Keratinocyte (primary cell): ENCODE data around the gene EZH1. TPM values are rescaled to one million over a fixed set of nuclear protein-coding genes. Genes with fewer than 3 reads are reported as not detected.

ENCODE experiments used
- DNase-seq: peaks from one replicate; pipeline ENCODE4 v3.0.0-alpha.2; 2011; ENCODE audit warnings: low read depth, missing footprints, low spot score
- FAIRE-seq: peaks from 2 replicates; lab custom pipeline; 2011; peaks lifted over from hg19 to GRCh38; lab: Jason Lieb, UNC
- H2AFZ ChIP-seq: 2 replicates; pipeline ENCODE4 v1.6.0; 2012; ENCODE audit warnings: low read length, control low read depth, inconsistent platforms; ENCODE audit not compliant: control insufficient read depth
- H3K27ac ChIP-seq: 2 replicates; pipeline ENCODE4 v1.5.1; 2011; ENCODE audit warnings: low read length; ENCODE audit not compliant: control insufficient read depth, insufficient read depth
- H3K27me3 ChIP-seq: 3 replicates; pipeline ENCODE4 v1.6.0; 2011; ENCODE audit warnings: low read length; ENCODE audit not compliant: control insufficient read depth, insufficient read depth; ENCODE audit errors: extremely low read depth
- H3K36me3 ChIP-seq, 2 experiments: 2 replicates in 1 of 2; 3 replicates in 1 of 2; pipeline ENCODE4 v1.5.1; 2011; ENCODE audit warnings: low read length in 2 of 2, mild to moderate bottlenecking in 1 of 2; ENCODE audit not compliant: control insufficient read depth in 2 of 2, insufficient read depth in 2 of 2; ENCODE audit errors: extremely low read depth in 1 of 2
- H3K4me1 ChIP-seq: 3 replicates; pipeline ENCODE4 v1.5.1; 2011; ENCODE audit warnings: low read length; ENCODE audit not compliant: control insufficient read depth, insufficient read depth; ENCODE audit errors: extremely low read depth
- H3K4me2 ChIP-seq: 3 replicates; pipeline ENCODE4 v1.6.0; 2011; ENCODE audit warnings: low read depth, low read length; ENCODE audit not compliant: control insufficient read depth, insufficient read depth; ENCODE audit errors: extremely low read depth
- H3K4me3 ChIP-seq, 3 experiments: fragments of 200-600 bp in 1 of 3; sonication (generic) in 1 of 3; 2 replicates in 2 of 3; 3 replicates in 1 of 3; pipeline ENCODE4 v1.5.1; 2011 to 2016; ENCODE audit warnings: low read length in 3 of 3, mild to moderate bottlenecking in 3 of 3, control low read depth in 2 of 3, inconsistent platforms in 1 of 3, low read depth in 1 of 3, mixed read lengths in 1 of 3, mixed run types in 1 of 3, moderate library complexity in 1 of 3; ENCODE audit not compliant: control insufficient read depth in 2 of 3, insufficient read depth in 2 of 3; ENCODE audit errors: extremely low read depth in 1 of 3
- H3K79me2 ChIP-seq: 2 replicates; pipeline ENCODE4 v1.6.0; 2012; ENCODE audit warnings: low read length; ENCODE audit not compliant: control insufficient read depth, insufficient read depth
- H3K9ac ChIP-seq: 3 replicates; pipeline ENCODE4 v1.6.0; 2011; ENCODE audit warnings: low read length; ENCODE audit not compliant: control insufficient read depth, insufficient read depth; ENCODE audit errors: extremely low read depth
- H3K9me1 ChIP-seq: 3 replicates; pipeline ENCODE4 v1.6.0; 2011; ENCODE audit warnings: low read length; ENCODE audit not compliant: control insufficient read depth, insufficient read depth; ENCODE audit errors: extremely low read depth
- H3K9me3 ChIP-seq: 2 replicates; pipeline ENCODE4 v1.5.1; 2012; ENCODE audit warnings: low read depth, low read length; ENCODE audit not compliant: control insufficient read depth
- H4K20me1 ChIP-seq: 3 replicates; pipeline ENCODE4 v1.6.0; 2011; ENCODE audit warnings: low read length; ENCODE audit not compliant: control insufficient read depth, insufficient read depth; ENCODE audit errors: extremely low read depth
- CTCF ChIP-seq, 3 experiments: IDR thresholded peaks in 1 of 3; conservative IDR thresholded peaks in 1 of 3; optimal IDR thresholded peaks in 1 of 3; 2 replicates in 2 of 3; 3 replicates in 1 of 3; pipeline versions ENCODE3 to v1.5.1; 2011; ENCODE audit warnings: low read length in 3 of 3, mild to moderate bottlenecking in 3 of 3, moderate library complexity in 2 of 3, control low read depth in 1 of 3, inconsistent platforms in 1 of 3; ENCODE audit not compliant: insufficient read depth in 2 of 3; ENCODE audit errors: extremely low read depth in 1 of 3
- EZH2 ChIP-seq: IDR thresholded peaks from one replicate; pipeline ENCODE4 v1.6.1; 2012; ENCODE audit warnings: inconsistent platforms, mild to moderate bottlenecking, low read length, moderate library complexity
- dilution Hi-C: fragments of 300-500 bp; cut with MboI; formaldehyde crosslinking; loops from one replicate; pipeline ENCODE4 v1.7.0; 2020; ENCODE audit warnings: low sequenced_read_pairs; ENCODE audit not compliant: extremely low pct_ligation_motif_present
- polyA plus RNA-seq, 5 experiments: library from polyadenylated mRNA; depleted of rRNA in 3 of 5; stranded (reverse) in 3 of 5; stranded (forward) in 1 of 5; unstranded in 1 of 5; fragments of >200 nt; gene quantifications; 1 replicate in 1 of 5; 2 replicates in 3 of 5; 3 replicates in 1 of 5; pipeline versions ENCODE4 v1.2.1 to v1.2.3, GENCODE V29; 2011 to 2012; ENCODE audit warnings: missing spikeins in 2 of 5, low read depth in 1 of 5, low replicate concordance in 1 of 5

EZH1 gene
- polyA plus RNA-seq, 1 donor (not counting 4 experiments of a cell fraction or from before 2014, with no cell fraction given) = 18.3 TPM

DNA sequence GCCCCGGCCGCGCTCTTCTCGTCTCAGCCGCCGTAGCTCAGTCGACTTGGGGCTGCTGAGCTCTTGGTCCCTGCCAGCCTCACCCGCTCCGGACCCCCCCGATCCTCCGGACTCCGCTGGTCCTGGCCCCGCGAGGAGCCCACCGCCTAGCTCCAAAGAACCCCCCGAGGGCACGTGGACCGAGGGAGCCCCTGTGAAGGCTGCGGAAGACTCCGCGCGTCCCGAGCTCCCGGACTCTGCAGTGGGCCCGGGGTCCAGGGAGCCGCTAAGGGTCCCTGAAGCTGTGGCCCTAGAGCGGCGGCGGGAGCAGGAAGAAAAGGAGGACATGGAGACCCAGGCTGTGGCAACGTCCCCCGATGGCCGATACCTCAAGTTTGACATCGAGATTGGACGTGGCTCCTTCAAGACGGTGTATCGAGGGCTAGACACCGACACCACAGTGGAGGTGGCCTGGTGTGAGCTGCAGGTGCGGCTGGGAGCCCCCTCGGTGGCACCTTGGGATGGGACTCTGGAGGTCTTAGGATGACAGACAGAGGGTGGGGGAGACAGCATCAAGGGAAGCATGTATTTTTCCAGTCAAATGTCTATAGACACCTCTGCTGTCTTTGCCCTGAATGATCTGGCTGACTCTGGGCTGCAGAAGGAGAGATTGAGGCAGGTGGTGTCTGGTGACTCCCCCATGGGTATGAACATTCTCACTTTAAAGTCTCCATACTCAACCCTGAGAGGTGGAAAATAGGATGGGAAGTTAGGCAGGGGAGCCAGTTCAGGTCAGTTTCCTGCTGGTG is 36.2 kb upstream of the EZH1 start:
- dilution Hi-C loops = no loop called here
- Histone ChIP-seq H3K9me1 (no peaks in the 10 kb centered on the region), H3K9ac (no peak overlapping the region), H3K27ac (no peak overlapping the region), H3K27me3 (peaks cover 30% of the 10 kb centered on the region), H3K4me2 (peak overlapping the region; percentile 38), H3K9me3 (no peaks in the 10 kb centered on the region), H3K36me3 (peaks cover 17% of the 10 kb centered on the region in 2 experiments), H2AFZ (no peak overlapping the region), H3K79me2 (no peaks in the 10 kb centered on the region), H4K20me1 (no peaks in the 10 kb centered on the region), H3K4me1 (peaks cover 19% of the 10 kb centered on the region), H3K4me3 (peak overlapping the region in 1 of 3 experiments; percentile 8)
- no peak for DNase-seq
- TF ChIP-seq CTCF (optimal IDR thresholded peaks at IDR 0.05 in 1 of 3, IDR thresholded peaks at IDR 0.05 in 1 of 3, conservative IDR thresholded peaks at IDR 0.05 in 1 of 3; ENCODE audit: extremely low read depth in 1 of 3, insufficient read depth in 2 of 3, low read length in 3 of 3) (no peak), EZH2 (peak; percentile 7)
- FAIRE-seq = no peak

GRCh38 chr17:42779936-42780850 is 35.4 kb upstream of the EZH1 start, which contains the start of gene WNK4:
TSS of gene WNK4 (plus strand) at chr17:42780610. CDS start at chr17:42780699, 89 bp downstream.
- DNase-seq (no peak), FAIRE-seq (no peak)
- peaks cover 23 to 24% of the 10 kb centered on the region in 2 experiments for H3K36me3 ChIP-seq
- H3K9ac ChIP-seq = no peak within 1 kb of the TSS
- H3K27ac ChIP-seq = no peak within 1 kb of the TSS
- H3K27me3 ChIP-seq = peaks cover 26% of the 10 kb centered on the region
- H3K4me2 ChIP-seq = peak within 1 kb of the TSS; percentile 38
- peaks cover 19% of the 10 kb centered on the region for H3K4me1 ChIP-seq
- no peak within 1 kb of the TSS for H2AFZ ChIP-seq
- dilution Hi-C loops = no loop called here
- no peaks in the 10 kb centered on the region for H3K9me1 ChIP-seq
- H4K20me1 ChIP-seq = no peaks in the 10 kb centered on the region
- peak within 1 kb of the TSS in 1 of 3 experiments; percentile 8 for H3K4me3 ChIP-seq
- H3K9me3 ChIP-seq = no peaks in the 10 kb centered on the region
- no peak for TF ChIP-seq CTCF (optimal IDR thresholded peaks at IDR 0.05 in 1 of 3, IDR thresholded peaks at IDR 0.05 in 1 of 3, conservative IDR thresholded peaks at IDR 0.05 in 1 of 3; ENCODE audit: extremely low read depth in 1 of 3, insufficient read depth in 2 of 3, low read length in 3 of 3)
- TF ChIP-seq EZH2 = no peak
- H3K79me2 ChIP-seq = no peaks in the 10 kb centered on the region
